Heart left ventricle (tissue), 16 donors: ENCODE results near the gene TAS2R14. TPM values are rescaled to one million over a fixed set of nuclear protein-coding genes. Genes with fewer than 3 reads are reported as not detected.

Source experiments
- ATAC-seq, 4 donors: fragments of 200-7000 bp; cut with Tn5 transposase; one replicate each; pipeline ENCODE4 v1.9.1; 2020 to 2022; ENCODE audit warnings: moderate library complexity in 4 of 4, mild to moderate bottlenecking in 3 of 4, moderate number of reproducible peaks in 1 of 4
- DNase-seq, 5 donors: peaks; one replicate each; pipeline ENCODE4 v3.0.0-alpha.2; 2020
- H3K27ac ChIP-seq, 12 donors: fragments of 200-600 bp; sonication (generic) in 4 of 12; one replicate each; pipeline versions ENCODE4 v1.5.0 to v1.8.0; 2016 to 2022; ENCODE audit warnings: mild to moderate bottlenecking in 2 of 12
- H3K27me3 ChIP-seq, 9 donors: fragments of 200-600 bp; sonication (generic) in 2 of 9; one replicate each; pipeline versions ENCODE4 v1.5.1 to v1.8.0; 2016 to 2022; ENCODE audit warnings: mild to moderate bottlenecking in 3 of 9
- H3K36me3 ChIP-seq, 9 donors: fragments of 200-600 bp; sonication (generic) in 2 of 9; one replicate each; pipeline versions ENCODE4 v1.5.0 to v1.8.0; 2018 to 2022; ENCODE audit warnings: mild to moderate bottlenecking in 2 of 9
- H3K4me1 ChIP-seq, 12 donors: fragments of 200-600 bp; sonication (generic) in 4 of 12; one replicate each; pipeline versions ENCODE4 v1.5.0 to v1.8.0; 2016 to 2022; ENCODE audit warnings: mild to moderate bottlenecking in 3 of 12
- H3K4me3 ChIP-seq, 12 donors: fragments of 200-600 bp; sonication (generic) in 4 of 12; one replicate each; pipeline versions ENCODE4 v1.5.0 to v1.8.0; 2017 to 2022; ENCODE audit warnings: mild to moderate bottlenecking in 9 of 12, moderate library complexity in 4 of 12
- H3K9me3 ChIP-seq, 12 donors: fragments of 200-600 bp; sonication (generic) in 4 of 12; one replicate each; pipeline versions ENCODE4 v1.5.0 to v1.8.0; 2016 to 2022; ENCODE audit warnings: mild to moderate bottlenecking in 1 of 12
- CTCF ChIP-seq, 12 donors: fragments of 200-600 bp; sonication (generic) in 4 of 12; IDR thresholded peaks; one replicate each; pipeline versions ENCODE4 v1.5.0 to v1.8.0; 2018 to 2022; ENCODE audit warnings: antibody characterized with exemption in 12 of 12, mild to moderate bottlenecking in 5 of 12
- POLR2A ChIP-seq, 2 donors: fragments of 450-650 bp; IDR thresholded peaks; one replicate each; pipeline ENCODE4 v1.6.1; 2017; ENCODE audit warnings: antibody characterized with exemption in 2 of 2, mild to moderate bottlenecking in 2 of 2, moderate library complexity in 2 of 2
- WGBS, 4 donors: extraction: QIAGEN DNeasy Blood & Tissue Kit in 2 of 4; methylation state at CpG; one replicate each; pipeline versions ENCODE4 v1.1.5 to v1.1.7; 2013 to 2018; 5-methylcytosine and 5-hydroxymethylcytosine counted together
- intact Hi-C, 10 donors: fragments of 100-400 bp; cut with DNase I; formaldehyde crosslinking; loops; one replicate each; pipeline versions ENCODE4 v1.11.1 to v1.14.2; 2022
- polyA plus RNA-seq, 2 donors: library from polyadenylated mRNA; stranded (reverse); fragments of 200-250 nt; gene quantifications; one replicate each; pipeline ENCODE4 v1.2.3, GENCODE V29; 2013
- total RNA-seq, 9 donors: library from RNA; depleted of rRNA in 2 of 9; stranded (reverse); fragments of >200 nt in 2 of 9; fragmentation: NEBNext Ultra II Directional in 3 of 9; extraction: Animal tissue kit (Norgen Biotek cat#: 25700) in 3 of 9; gene quantifications; one replicate each; pipeline versions ENCODE4 v1.1.0 to v1.2.4, GENCODE V29; 2016 to 2023
- donor health status: ischemic (EF 13 %, LVEDD 7.1; RV severe dilation, severe dysfunction).
- donor health status: healthy with polysubstance abuse.
- donor health status: DM: no; HTN: yes; CAD: no.
- donor health status: DM: no; HTN: no; CAD: no.
- donor health status: ischemic (EF 25% LVEDD 6.9; RV normal size, moderate dysfunction).
- donor health status: ischemic (EF 25% LVEDD 5.7; RV mildly dilated, moderate dysfunction).
- donor health status: healthy.
- donor health status: DM: yes; HTN: yes; CAD: no.
- donor health status: ischemic (EF 35%, LVEDD 5.7; RV mildly dilated, moderate dysfunction).
- donor health status: nonischemic (EF 11% LVEDD 7.7; RV severe dilation, severe dysfunction).
- donor health status: DM: yes; HTN: yes; CAD: no.
- donor health status: PGD.
- donor health status: ischemic (EF 29% LVEDD 5.4; RV normal size, mild dysfunction).
- donor health status: nonischemic (EF 23%, LVEDD 6.1; RV moderate dilation, normal function).

Gene TAS2R14
- total and polyA plus RNA-seq, 11 donors: 0.29 to 1.2 (median 0.70) TPM

GRCh38 chr12:10919809-10920208 is 19.3 kb downstream of the TAS2R14 start:
- Histone ChIP-seq H3K36me3 (no peaks in the 10 kb centered on the region), H3K4me3 (no peak overlapping the region), H3K9me3 (no peaks in the 10 kb centered on the region), H3K27ac (no peak overlapping the region), H3K27me3 (no peaks in the 10 kb centered on the region), H3K4me1 (no peaks in the 10 kb centered on the region)
- DNase-seq (no peak), ATAC-seq (no peak)
- TF ChIP-seq POLR2A (IDR thresholded peaks at IDR 0.05) (no peak), CTCF (IDR thresholded peaks at IDR 0.05) (no peak)
- 85 to 99% (median 95%) methylated on average over 1 of the region's 1 CpG for WGBS, 4 donors
- intact Hi-C loops: no loop called here

- no peak for TF ChIP-seq POLR2A (IDR thresholded peaks at IDR 0.05)
- no peak for TF ChIP-seq CTCF (IDR thresholded peaks at IDR 0.05)
- ATAC-seq (peak in 2 of 4 donors; percentile 55 to 57), DNase-seq (no peak)
- Histone ChIP-seq H3K27ac (no peak overlapping the region), H3K4me3 (no peak overlapping the region), H3K27me3 (no peaks in the 10 kb centered on the region), H3K36me3 (no peaks in the 10 kb centered on the region), H3K9me3 (peaks cover 0 to 19% (median 2%) of the 10 kb centered on the region in 12 donors), H3K4me1 (no peaks in the 10 kb centered on the region)
- WGBS, 4 donors: 74 to 94% (median 81%) methylated on average over 8 of the region's 8 CpGs
- intact Hi-C loops: no loop called here
Observed at GRCh38 chr12:10910380-10910779, 28.7 kb downstream of the TAS2R14 start.

- Histone ChIP-seq H3K4me3 (no peak within 1 kb of the TSS), H3K4me1 (no peaks in the 10 kb centered on the region), H3K27me3 (no peaks in the 10 kb centered on the region), H3K9me3 (peaks cover 0 to 28% (median 11%) of the 10 kb centered on the region in 12 donors), H3K36me3 (peaks cover 0 to 2% (median 0%) of the 10 kb centered on the region in 9 donors), H3K27ac (no peak within 1 kb of the TSS)
- intact Hi-C loops: no loop called here
- TF ChIP-seq POLR2A (IDR thresholded peaks at IDR 0.05): no peak
- 94 to 96% (median 94%) methylated on average over 1 of the region's 1 CpG for WGBS, 4 donors
- ATAC-seq: no peak
- DNase-seq: no peak
Observed at GRCh38 chr12:10909462-10909861, 29.6 kb downstream of the TAS2R14 start, which contains the start of gene TAS2R13. TSS of gene TAS2R13 (minus strand) at chr12:10909562. CDS start at chr12:10909298, 264 bp downstream.

GRCh38 chr12:10904686-10905085 is 34.4 kb downstream of the TAS2R14 start:
- 84 to 99% (median 97%) methylated on average over 4 of the region's 4 CpGs for WGBS, 4 donors
- ATAC-seq: no peak
- intact Hi-C loops: no loop called here
- Histone ChIP-seq H3K27ac (no peak overlapping the region), H3K27me3 (no peaks in the 10 kb centered on the region), H3K4me3 (no peak overlapping the region), H3K9me3 (peaks cover 0 to 54% (median 33%) of the 10 kb centered on the region in 12 donors), H3K36me3 (peaks cover 0 to 2% (median 0%) of the 10 kb centered on the region in 9 donors), H3K4me1 (no peaks in the 10 kb centered on the region)
- no peak for TF ChIP-seq CTCF (IDR thresholded peaks at IDR 0.05)
- TF ChIP-seq POLR2A (IDR thresholded peaks at IDR 0.05): no peak
- DNase-seq: no peak

GRCh38 chr12:10901427-10901826 is 37.6 kb downstream of the TAS2R14 start:
- Histone ChIP-seq H3K27me3 (no peaks in the 10 kb centered on the region), H3K4me3 (no peak overlapping the region), H3K9me3 (peaks cover 0 to 48% (median 33%) of the 10 kb centered on the region in 12 donors), H3K4me1 (no peaks in the 10 kb centered on the region), H3K27ac (no peak overlapping the region), H3K36me3 (peaks cover 0 to 2% (median 0%) of the 10 kb centered on the region in 9 donors)
- ATAC-seq (no peak), DNase-seq (no peak)
- intact Hi-C loops: no loop called here
- TF ChIP-seq CTCF (IDR thresholded peaks at IDR 0.05) (no peak), POLR2A (IDR thresholded peaks at IDR 0.05) (no peak)
- 98 to 100% (median 99%) methylated on average over 1 of the region's 1 CpG for WGBS, 4 donors
